MG63 (cell line): Measurements from ENCODE around the gene REPS2. TPM values are rescaled to one million over a fixed set of nuclear protein-coding genes. Genes with fewer than 3 reads are reported as not detected.

ENCODE experiments used
- DNase-seq: peaks from one replicate; pipeline ENCODE4 v3.0.0-alpha.2; 2020
- H3K27me3 ChIP-seq: fragments of 250-450 bp; sonication (Bioruptor Pico); 2 replicates; pipeline ENCODE4 v1.5.1; 2020; ENCODE audit warnings: mild to moderate bottlenecking, moderate library complexity
- H3K36me3 ChIP-seq: fragments of 250-450 bp; sonication (Bioruptor Pico); 2 replicates; pipeline ENCODE4 v1.5.1; 2020; ENCODE audit warnings: mild to moderate bottlenecking, moderate library complexity
- H3K4me3 ChIP-seq: fragments of 250-450 bp; sonication (Bioruptor Pico); 2 replicates; pipeline ENCODE4 v1.5.1; 2020; ENCODE audit warnings: mild to moderate bottlenecking, moderate library complexity
- H3K9me3 ChIP-seq: fragments of 250-450 bp; sonication (Bioruptor Pico); 2 replicates; pipeline ENCODE4 v1.5.1; 2020; ENCODE audit warnings: mild to moderate bottlenecking, moderate library complexity
- total RNA-seq: library from RNA; depleted of rRNA; stranded (reverse); fragments of >200 nt; shearing (Covaris generic); gene quantifications from 2 replicates; pipeline ENCODE4 v1.2.3, GENCODE V29; 2014; ENCODE audit warnings: low replicate concordance

REPS2 gene
- total RNA-seq, 1 experiment from 2014 or later: 0.07 TPM

DNA sequence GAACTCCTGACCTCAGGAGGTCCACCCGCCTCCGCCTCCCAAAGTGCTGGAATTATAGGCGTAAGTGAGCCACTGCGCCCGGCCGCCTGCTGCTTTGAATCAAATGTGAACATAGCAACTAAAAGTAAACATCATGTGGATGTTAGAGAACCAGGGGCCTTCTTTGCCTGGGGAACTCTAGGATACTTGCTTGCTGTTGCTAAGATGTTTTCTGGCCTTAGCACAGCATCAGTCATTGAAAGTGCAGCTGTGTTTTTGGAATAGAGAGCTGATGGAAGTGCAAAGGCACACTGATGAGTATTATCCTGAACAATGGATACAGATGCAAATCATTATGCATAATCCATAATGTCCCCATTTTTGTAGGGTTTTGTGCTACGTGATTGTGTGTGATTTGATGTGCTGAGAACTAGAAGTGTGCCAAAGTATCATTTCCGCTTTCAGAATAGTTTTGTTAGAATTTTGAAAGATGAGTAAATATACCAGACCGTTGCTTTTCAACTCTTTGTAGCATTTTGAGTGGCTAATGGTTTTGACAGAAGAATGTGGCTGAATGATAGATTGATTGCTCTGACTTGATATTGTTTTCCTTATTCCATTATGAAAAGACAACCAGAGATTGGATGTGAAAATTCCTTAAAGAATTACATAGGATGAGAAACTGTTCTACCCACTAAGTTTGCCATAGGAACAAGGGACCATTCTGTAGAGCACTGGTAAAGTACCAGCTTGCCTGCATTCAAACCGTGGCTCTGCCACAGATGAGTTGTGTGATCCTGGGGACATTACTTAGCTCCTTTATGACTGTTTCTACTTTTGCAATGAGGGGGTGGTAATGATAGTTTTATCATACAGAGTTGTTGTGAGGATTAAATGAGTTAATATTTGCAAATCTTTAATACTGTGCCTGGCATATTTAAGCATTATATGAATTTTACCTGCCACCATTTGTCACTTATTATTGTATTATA is 74.7 kb downstream of the REPS2 start:
- H3K27me3 ChIP-seq: no peaks in the 10 kb centered on the region

GRCh38 chrX:17021851-17022604 is 75.6 kb downstream of the REPS2 start:
- no peaks in the 10 kb centered on the region for H3K9me3 ChIP-seq
- no peak for DNase-seq

More for the DNA sequence above, 74.7 kb downstream of the REPS2 start:
- H3K36me3 ChIP-seq: no peaks in the 10 kb centered on the region
- no peak for DNase-seq
- no peaks in the 10 kb centered on the region for H3K9me3 ChIP-seq
- no peak overlapping the region for H3K4me3 ChIP-seq

DNA sequence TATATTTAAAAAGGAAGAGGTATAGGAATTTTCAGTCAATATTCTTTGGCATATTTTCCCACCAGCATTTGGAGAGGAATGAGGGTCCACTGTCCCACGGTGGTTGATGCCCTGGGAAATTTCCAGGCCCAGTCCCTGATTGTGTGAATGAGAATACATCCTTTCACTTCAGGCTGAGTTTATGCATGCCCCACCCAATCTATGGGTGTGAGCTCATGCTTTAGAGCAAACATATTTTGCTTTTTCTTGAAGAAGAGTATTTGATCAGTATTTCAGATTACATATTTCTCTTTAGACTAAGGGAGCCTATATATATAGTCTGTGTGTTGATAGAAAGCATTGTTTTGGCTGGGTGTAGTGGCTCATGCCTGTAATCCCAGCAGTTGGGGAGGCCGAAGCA is 77.2 kb downstream of the REPS2 start:
- no peak for DNase-seq
- no peaks in the 10 kb centered on the region for H3K36me3 ChIP-seq

More at GRCh38 chrX:17021851-17022604, 75.6 kb downstream of the REPS2 start:
- Histone ChIP-seq H3K36me3 (no peaks in the 10 kb centered on the region), H3K4me3 (no peak overlapping the region), H3K27me3 (no peaks in the 10 kb centered on the region)

GRCh38 chrX:17024886-17025285 is 78.4 kb downstream of the REPS2 start:
- no peaks in the 10 kb centered on the region for H3K27me3 ChIP-seq
- no peaks in the 10 kb centered on the region for H3K36me3 ChIP-seq
- H3K9me3 ChIP-seq: no peaks in the 10 kb centered on the region
- DNase-seq: no peak
- no peak overlapping the region for H3K4me3 ChIP-seq

More for the DNA sequence above, 77.2 kb downstream of the REPS2 start:
- Histone ChIP-seq H3K9me3 (no peaks in the 10 kb centered on the region), H3K4me3 (no peak overlapping the region), H3K27me3 (no peaks in the 10 kb centered on the region)

DNA sequence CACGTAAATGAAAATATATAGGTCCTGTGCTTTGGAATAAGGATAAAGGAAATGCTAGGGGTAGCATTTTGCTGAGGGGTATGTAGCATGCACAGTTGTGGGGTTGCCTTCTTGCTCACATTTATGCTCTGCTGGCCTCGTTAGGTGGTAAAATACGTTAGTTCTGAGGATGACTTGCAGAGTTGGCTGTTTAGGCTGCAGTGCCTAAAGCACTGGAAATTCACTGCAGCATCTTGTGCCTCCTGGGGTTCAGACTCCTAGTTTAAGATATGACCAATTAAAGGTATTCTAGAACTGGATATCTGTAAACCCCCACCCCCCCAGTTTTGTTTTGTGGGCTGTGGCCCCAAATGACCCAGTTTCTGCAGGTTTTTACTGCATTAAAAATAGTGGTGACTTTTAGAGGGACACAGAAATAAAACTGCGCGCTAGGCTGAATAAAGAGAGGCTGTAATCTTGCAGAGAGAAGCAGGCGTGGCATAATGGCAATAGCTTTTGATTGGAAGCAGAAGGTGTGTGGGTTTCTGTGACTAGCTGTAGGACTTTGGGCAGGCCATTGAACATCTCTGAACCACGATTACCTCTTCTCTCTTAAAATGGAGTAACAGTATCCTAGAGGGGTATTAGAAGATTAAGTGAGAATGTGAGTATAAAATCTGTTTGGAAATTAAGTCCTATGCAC is 79.3 kb downstream of the REPS2 start:
- Histone ChIP-seq H3K4me3 (no peak overlapping the region), H3K27me3 (no peaks in the 10 kb centered on the region), H3K9me3 (no peaks in the 10 kb centered on the region), H3K36me3 (no peaks in the 10 kb centered on the region)
- DNase-seq: no peak

GRCh38 chrX:17027931-17028330 is 81.5 kb downstream of the REPS2 start:
- no peaks in the 10 kb centered on the region for H3K27me3 ChIP-seq
- no peak for DNase-seq
- no peaks in the 10 kb centered on the region for H3K36me3 ChIP-seq
- H3K9me3 ChIP-seq: no peaks in the 10 kb centered on the region
- no peak overlapping the region for H3K4me3 ChIP-seq

- H3K4me3 ChIP-seq: no peak overlapping the region
- no peaks in the 10 kb centered on the region for H3K9me3 ChIP-seq
- H3K36me3 ChIP-seq: no peaks in the 10 kb centered on the region
- H3K27me3 ChIP-seq: no peaks in the 10 kb centered on the region
- no peak for DNase-seq
These were observed 81.9 kb downstream of the REPS2 start for GRCh38 chrX:17028356-17028755.

GRCh38 chrX:17030092-17030491 is 83.6 kb downstream of the REPS2 start:
- DNase-seq: no peak
- Histone ChIP-seq H3K27me3 (no peaks in the 10 kb centered on the region), H3K4me3 (no peak overlapping the region), H3K9me3 (no peaks in the 10 kb centered on the region), H3K36me3 (no peaks in the 10 kb centered on the region)

DNA sequence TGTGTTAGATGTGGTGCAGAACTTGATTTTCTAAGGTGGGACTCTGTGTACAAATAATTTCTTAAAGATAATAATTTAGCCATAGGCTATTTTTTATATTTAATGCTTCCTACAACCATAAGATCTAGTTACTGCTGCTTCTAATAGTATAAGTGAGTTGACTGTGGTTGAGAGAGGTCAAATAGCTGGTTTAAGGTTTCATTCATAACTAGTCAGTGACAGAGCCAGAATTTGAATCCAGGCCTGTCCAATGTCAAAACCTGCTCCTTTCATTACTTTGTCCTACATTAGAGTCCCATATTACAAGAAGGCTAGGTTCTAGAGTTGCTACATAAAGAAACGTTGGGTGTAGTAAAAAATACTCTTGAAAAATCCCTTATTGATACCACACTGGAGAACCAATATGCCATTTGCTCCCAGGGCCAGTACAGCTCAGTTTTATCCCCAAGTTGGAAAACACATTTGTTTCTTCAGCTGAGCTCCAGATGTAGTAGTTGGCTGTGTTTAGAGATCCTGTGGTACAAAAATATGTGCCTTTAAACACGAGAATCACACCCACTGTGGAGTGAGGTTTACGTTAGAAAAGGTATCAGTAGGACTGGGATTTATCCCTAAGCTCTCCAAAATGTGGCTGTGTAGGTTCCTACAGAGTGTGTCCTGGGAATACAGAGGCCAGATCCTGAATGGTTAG is 84.3 kb downstream of the REPS2 start:
- no peaks in the 10 kb centered on the region for H3K36me3 ChIP-seq
- H3K4me3 ChIP-seq: no peak overlapping the region
- H3K27me3 ChIP-seq: no peaks in the 10 kb centered on the region
- no peaks in the 10 kb centered on the region for H3K9me3 ChIP-seq
- no peak for DNase-seq

DNA sequence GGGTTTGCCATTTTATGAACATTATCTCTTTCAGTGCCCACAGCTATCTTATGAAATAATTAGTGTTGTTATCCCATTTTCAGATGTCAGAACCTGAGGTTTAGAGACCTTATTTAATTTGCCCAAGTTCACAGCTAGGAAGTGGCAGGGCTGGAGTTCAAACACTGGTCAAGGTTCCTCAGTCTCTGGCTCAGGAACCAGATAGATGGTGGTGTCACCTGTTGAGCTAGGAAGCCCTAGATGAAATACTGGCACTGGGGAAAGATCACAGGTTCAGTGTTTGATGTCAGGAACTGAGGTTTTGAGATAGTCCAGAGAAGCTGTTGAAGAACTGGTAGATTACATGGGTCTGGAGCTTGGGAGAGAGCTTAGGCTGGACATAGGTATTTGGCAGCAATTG is 85.4 kb downstream of the REPS2 start:
- no peaks in the 10 kb centered on the region for H3K36me3 ChIP-seq
- no peaks in the 10 kb centered on the region for H3K9me3 ChIP-seq
- DNase-seq: no peak
- no peak overlapping the region for H3K4me3 ChIP-seq
- H3K27me3 ChIP-seq: no peaks in the 10 kb centered on the region

DNA sequence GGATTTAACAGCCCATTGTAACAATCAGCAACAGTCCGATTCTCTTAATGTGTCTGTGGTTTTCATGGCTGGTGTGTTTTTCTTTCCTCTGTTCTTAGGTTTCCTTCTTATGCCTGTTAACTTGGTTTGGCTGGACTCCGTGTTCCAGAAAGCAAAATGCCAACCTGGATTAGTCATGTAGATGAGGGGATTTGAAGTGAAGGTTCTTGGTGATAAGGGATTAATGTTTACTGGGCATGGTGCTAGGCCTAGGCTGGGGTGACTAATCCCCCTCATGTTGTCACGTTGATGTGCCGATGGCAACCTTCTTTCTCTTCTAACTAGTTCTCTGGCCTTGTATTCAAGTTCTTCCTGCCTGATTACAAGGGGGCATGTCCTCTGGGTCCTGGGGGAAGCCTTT is 85.9 kb downstream of the REPS2 start:
- Histone ChIP-seq H3K4me3 (no peak overlapping the region), H3K36me3 (no peaks in the 10 kb centered on the region), H3K27me3 (no peaks in the 10 kb centered on the region), H3K9me3 (no peaks in the 10 kb centered on the region)
- DNase-seq: peak; percentile 60

DNA sequence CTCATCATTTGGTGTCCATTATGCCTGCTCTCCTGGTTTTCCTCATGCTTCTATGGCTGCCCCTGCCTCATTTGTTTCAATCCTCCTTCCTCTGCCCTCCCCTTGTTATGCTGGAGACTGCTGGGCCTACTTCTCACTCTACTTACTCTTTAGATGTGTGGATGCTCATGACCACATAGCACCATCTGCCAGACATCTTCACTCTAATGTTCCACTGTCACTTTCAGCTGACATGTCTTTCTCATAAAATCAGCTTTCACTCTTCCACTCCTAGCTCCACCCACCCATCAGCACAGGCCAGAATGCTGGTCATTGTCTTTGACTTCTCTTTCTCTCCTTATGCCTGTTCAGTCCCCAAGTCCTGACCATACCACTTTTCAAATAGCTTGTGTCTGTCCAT is 86.8 kb downstream of the REPS2 start:
- Histone ChIP-seq H3K36me3 (no peaks in the 10 kb centered on the region), H3K27me3 (no peaks in the 10 kb centered on the region), H3K9me3 (no peaks in the 10 kb centered on the region), H3K4me3 (no peak overlapping the region)
- DNase-seq: no peak

DNA sequence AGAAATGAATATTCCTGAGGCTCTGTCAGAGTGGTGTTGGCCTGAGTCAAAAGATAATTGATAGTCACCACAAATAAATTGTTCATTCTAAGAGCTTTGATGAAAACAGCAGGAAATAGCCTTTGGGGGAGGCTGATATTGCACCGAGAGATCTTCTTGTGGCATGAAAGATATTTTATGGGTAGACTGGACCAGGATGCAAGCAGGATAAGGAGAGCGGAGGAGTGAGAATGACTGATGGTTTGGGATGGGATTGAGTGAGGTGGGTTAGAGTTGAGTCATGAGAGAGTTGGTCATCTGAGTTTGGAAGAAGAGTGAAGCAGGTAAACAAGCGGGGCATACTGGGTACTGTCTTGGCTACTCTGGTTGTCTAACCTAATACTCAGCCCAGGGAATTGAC is 88.7 kb downstream of the REPS2 start:
- DNase-seq: no peak
- Histone ChIP-seq H3K4me3 (no peak overlapping the region), H3K27me3 (no peaks in the 10 kb centered on the region), H3K9me3 (no peaks in the 10 kb centered on the region), H3K36me3 (no peaks in the 10 kb centered on the region)

- Histone ChIP-seq H3K27me3 (no peaks in the 10 kb centered on the region; the same call in 1 of the 2 replicates), H3K9me3 (no peaks in the 10 kb centered on the region), H3K36me3 (no peaks in the 10 kb centered on the region), H3K4me3 (no peak overlapping the region)
- DNase-seq: no peak
These were observed 89.9 kb downstream of the REPS2 start for GRCh38 chrX:17036171-17036961.

- DNase-seq: no peak
- Histone ChIP-seq H3K9me3 (no peaks in the 10 kb centered on the region), H3K27me3 (no peaks in the 10 kb centered on the region; the same call in 1 of the 2 replicates), H3K4me3 (no peak overlapping the region), H3K36me3 (no peaks in the 10 kb centered on the region)
These were observed 91.8 kb downstream of the REPS2 start for GRCh38 chrX:17038277-17038676.

GRCh38 chrX:17038681-17039161 is 92.3 kb downstream of the REPS2 start:
- Histone ChIP-seq H3K4me3 (no peak overlapping the region), H3K36me3 (no peaks in the 10 kb centered on the region), H3K27me3 (no peaks in the 10 kb centered on the region; the same call in 1 of the 2 replicates), H3K9me3 (no peaks in the 10 kb centered on the region)
- DNase-seq: no peak
